NCI-H82 treated with DMSO at 0.1 percent for 48 hours (cell line): Measurements from ENCODE around the gene CPNE9.

Source experiments
- DNase-seq: peaks from one replicate; lab custom pipeline; 2025; ENCODE audit not compliant: unreplicated experiment; lab: John Stamatoyannopoulos, UW

The CPNE9 gene

DNA sequence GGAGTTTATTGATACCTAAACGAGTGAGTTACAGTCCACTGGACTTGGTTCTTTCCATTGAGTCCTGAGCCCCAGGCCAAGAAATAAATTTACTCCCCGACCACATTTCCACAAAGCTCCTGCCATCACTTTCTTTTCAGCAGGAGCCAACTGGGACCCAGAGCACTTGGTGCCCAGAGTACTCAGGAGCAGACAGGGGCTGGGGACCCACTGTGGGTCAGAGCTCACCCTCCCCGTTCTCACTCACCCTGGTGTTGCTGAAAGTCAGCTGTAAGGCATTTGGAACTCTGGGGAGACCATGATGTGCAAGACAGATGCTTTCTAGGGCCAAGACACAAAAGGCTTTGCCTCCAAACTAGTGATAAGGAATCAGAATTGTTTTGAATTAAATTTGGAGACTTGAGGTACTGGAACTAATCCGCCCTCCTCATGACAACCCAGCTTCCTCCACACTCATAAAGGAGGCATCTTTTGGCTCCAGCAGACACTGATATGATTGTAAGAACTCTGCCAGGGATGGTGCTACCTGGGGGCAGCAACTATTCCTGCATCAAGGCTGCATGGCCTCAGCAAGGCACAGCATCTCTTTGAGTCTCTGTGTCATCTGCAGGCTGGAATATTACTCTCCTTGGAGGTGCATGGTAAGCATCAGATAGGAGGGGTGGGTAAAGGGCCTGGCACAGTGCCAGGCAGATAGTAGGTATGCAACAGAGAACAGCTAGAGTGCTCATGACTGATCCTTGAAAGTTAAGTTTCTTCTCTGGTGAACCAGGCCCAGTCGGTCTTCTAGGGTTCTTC lies 73.5 kb downstream of the CPNE9 start:
- DNase-seq = no peak

DNA sequence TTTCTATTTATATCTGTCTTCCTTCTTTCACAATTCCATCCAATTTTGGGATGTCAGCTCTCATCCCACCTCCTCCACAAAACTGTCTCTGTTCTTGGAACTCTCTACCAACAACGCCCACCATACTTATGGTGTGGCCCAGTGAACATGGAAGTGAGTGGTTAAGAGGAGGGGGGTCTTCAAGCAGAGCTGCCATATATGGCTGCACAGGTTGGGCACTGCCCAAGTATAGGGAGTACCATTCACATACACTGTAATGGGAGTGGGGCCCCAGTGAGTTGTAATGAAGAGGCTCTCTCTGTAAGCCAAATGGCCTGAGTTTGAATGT lies 74.0 kb downstream of the CPNE9 start:
- no peak for DNase-seq

DNA sequence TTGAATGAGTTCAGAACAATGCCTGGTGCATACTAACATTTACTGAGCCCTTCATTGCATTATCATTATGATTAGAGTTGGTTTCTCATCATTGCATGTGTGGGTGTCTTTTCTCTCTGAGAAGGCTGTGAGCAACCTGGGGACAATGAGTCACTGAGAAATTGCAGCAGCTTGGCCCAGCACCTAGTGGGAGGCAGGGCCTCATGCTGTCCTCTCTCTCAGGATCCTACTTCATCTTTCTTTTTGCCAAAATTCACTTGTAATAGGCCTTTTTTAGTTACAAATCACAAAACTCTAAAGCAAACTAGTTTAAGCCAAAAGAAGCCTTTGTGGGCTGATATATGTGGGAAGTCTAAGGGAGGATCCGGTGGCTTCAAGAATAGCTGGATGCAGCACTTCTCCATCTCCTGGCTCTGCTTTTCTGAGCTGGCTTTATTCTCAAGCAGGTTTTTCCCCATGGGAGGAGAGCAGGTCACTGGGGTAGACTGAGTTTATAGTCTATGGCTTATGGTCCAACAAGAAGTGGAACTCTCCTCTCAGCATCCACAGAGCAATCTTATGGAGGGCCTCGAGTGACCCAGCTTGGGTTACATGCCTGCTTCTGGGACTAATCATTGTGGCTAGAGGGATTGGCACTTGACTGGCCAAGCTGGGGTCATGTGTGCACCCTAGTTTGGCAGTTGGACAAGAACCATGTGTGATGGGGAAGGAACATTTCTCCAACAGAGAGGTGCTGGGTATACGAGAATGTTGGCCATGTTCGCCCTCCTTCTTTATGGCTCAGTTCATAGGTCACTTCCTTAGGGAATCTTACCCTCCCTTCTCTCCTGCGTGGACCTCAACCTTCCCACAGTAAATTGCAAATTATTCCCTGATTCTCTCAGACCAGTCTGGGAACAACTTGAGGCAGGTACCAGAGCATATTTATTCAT lies 74.8 kb downstream of the CPNE9 start:
- DNase-seq = no peak

DNA sequence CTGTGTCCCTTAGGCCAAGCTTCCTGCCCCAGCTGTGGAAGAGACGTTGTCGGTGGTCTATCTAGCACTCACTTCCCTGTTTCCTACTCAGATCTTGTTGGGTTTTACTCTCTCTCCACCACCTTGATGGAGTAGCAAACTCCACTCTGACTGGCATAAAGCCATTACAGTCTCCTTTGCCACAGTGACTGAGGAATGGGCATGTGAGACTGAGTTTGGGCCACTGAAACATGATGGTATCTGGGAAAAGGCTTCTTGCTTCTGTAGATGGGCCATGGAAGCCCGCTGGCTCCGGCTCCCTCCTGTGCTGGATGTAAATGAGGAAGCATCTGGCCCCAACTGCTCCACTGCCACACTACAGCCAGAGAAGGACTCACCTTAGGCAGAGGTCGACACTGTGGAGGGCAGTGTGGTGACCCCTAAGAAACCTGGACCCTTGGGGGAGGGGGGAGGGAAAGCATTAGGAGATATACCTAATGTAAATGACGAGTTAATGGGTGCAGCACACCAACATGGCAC lies 75.5 kb downstream of the CPNE9 start:
- no peak for DNase-seq
